DMS79 (cell line): ENCODE data around the gene TMEM106C.

Experiments
- DNase-seq: peaks from one replicate; lab custom pipeline; 2025; lab: John Stamatoyannopoulos, UW

TMEM106C gene

DNA sequence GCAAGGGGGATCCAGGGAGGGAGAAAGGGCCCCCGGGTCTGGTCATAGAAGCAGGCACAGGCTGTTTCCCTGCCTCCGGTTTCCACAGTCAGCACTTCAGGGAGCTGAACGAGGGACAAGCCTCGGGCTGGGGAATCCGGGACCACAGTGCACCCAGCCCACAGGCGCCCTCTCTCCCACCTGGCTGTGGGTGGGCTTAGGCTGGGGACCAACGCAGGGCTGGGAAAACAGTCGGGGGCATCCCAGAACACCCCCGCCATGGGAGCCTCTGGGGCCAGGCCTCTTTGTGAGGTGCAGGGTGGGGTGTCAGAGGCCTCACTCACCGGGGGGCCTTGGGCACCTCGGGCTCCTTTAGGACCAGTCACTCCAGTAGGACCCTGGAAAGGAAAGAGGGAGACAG is 16.3 kb downstream of the TMEM106C start:
- DNase-seq, result no peak

DNA sequence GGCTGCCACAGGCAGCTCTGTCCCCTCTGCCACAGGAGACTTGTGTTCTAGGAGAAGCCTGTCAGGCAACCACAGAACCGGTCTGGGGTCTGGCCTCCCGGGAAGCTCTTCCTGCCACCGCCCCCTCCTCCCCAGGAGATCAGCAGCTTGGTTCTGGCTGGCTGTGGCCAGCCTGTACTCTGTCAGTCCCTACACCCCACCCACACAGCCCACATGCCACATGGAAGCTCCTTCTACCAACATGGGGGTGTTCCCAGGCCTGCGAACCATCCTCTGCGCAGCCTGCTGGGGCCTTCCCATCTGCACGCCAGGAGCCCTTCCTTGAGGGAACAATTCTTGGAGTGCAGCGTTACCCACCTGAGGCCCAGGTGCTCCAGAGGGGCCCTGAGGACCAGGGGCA is 16.8 kb downstream of the TMEM106C start:
- no peak for DNase-seq

DNA sequence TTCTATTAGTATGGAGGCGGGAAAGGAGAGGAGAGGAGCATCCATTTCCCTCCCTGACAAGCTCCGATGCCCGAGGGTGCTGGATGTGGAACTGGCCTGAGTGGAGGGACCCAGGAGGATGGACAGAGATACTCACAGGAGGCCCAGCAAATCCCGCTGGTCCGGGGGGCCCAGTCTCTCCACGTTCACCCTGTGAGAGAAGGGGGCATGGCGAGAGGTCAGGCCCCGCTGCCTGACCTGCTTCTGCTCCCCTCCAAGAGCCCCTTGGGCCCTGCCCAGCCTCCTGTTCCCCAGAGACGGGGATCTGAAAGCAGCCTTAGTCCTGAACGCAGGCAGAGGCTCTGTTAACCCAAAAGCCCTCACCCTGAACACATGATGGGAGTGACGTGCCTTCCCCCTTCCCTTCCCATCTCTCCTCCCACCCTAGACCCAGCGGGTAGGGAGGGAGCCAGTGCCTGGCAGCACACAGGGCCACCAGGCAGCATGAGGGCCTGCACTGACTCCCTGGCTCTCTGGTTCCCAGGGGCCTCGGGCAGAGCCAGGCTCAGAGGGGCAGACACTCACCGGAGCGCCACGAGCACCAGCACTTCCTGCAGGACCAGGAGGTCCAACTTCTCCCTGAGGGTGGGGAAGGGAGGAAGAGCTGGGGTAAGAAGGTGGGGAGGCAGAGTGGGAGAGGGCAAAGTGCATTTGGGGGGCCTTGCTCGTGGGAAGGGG is 17.5 kb downstream of the TMEM106C start:
- no peak for DNase-seq

DNA sequence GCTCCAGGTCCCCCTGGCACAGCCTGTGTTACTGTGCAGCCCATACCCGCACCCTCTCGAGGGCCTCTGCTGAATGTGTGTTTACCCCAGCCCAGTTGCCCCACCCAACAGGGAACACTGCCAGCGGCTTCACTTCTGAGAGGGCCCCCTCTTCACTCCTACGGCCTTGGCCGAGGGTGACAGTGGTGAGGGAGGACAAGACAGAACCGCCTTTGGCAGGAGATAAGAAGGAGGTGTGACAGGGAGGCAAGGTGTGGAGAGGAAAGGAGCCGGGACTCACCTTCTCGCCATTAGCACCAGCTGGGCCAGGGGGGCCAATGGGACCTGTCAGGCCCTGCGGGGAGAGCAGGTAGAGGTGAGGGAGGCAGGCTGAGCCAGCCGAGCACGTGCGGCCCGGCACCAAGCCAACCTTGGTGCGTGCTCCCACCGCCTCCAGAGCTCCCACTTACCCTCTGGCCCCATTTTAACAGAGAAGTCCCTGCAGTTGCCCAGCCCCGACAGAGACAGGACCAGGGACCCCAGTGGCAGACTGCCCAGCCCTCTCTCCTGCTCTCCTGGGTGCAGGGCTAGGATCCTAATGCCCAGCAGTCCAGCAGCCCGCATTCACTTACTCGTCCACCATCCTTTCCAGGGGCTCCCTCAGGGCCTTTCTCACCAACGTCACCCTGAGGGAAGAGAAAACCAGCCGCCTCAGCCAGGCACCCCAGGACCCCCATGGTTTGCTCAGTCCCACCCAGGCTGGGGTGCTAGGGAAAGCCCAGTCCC is 18.3 kb downstream of the TMEM106C start:
- DNase-seq, result no peak

DNA sequence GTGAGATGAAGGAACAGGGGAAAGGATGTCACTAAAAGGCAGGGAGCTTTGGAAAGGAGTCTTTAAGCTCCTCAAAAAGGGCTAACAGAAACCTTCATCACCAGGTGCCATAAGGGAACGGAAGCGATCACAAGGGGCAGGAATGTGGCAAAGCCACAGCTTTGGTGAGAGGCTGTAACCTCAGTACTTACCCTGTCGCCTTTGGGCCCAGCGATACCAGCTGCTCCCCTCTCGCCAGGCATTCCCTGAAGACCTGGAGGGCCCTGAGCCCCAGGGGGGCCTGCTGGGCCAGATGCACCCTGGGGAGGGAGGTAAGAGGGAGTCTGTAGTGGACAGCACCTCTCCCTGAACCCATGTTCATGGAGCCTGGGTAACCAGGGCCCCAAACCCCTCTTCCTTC is 18.9 kb downstream of the TMEM106C start:
- DNase-seq, result no peak

DNA sequence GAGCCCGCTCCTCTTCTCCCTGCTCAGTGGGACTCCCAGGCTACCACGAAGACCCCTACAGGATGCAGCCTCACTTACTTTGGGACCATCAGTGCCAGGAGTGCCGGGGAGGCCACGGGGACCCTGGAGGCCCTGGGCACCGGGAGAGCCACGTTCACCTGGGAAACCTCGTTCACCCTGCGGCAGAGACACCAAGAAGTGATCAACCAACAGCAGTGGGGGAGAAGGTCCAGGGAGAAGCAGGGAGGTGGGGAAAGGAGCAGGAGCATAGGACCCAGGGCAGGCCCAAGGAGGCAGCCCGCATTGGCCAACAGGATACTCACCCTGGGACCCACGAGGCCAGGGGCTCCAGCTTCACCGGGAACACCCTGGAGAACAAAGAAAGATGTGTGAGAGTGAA is 19.4 kb downstream of the TMEM106C start:
- DNase-seq, result no peak

DNA sequence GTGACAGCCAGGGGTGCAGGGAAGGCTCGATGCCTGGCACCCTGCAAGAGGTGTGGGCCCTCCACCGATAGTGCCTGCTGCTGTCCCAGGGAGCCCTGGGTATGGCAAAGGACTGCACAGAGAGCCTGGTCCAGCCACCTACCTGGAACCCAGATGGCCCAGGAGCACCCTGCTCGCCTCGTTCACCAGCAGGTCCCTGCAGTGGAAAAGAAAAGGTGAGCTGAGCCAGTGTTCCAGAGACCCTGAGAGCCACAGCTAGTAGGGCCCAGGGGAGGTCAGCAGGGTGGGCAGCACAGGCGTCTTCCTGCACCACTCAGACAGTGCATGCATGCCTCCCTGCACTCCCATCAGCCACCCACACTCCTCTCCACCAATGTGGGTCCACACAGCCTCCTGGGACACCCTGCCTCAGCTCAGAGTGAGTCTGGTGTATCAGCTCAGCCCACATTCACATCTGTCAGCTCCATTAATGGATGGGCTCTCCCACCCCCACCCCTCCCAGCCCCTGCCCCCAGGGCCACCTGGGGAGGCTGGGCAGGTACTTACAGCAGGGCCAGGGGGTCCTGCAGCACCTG is 20.2 kb downstream of the TMEM106C start:
- no peak for DNase-seq

DNA sequence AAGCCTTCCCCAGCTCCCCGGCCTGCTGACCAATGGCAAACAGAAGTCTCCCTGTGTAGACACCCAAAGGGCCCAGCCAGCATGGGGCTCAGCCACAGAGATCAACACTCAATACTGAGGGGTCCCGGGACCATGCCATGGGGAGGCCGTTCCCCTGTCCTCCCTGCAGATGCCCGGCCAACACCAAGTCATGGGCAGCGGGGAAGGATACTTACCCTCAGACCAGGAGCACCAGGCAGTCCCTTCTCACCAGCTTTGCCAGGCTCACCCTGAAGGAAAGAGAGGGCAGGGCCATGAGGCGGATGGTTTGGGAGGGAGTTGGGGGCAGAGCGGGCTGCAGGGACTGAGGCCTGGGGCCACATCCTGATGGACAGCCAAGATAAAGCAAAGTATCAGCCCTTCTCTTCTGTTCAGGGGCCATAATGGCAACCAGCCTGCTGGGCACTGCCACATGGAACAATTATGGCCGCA is 21.0 kb downstream of the TMEM106C start:
- no peak for DNase-seq

DNA sequence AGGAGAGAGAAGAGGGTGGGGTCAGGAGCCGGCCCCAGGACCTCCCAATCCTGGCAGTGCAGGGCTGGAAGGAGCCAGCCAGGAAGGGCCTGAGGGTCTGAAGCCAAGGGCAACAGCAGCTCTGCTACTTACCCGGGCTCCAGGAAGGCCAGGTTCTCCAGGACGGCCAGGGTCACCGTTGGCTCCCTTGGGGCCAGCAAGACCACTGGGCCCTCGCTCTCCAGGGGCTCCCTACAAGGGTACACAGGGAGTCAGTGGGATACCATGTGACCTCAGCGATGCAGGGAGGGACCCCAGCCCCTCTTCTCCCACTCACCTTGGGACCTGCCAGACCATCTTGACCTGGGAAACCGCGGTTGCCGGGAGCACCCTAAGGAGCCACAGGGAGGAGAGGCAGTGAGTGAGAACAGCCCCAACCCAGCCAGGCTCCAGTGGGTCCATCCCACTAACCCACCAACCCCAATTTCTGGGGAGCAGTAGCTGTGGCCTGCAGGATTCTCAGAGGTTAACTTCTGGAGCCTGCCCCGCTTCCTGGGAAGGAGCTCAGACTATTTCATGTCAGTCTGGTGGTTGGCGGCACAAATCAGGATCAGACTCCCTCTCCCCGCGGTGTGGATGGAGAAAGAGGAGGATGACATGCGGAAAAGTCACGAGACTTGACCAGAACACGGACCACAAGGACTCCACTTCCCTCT is 22.3 kb downstream of the TMEM106C start:
- DNase-seq, result no peak

DNA sequence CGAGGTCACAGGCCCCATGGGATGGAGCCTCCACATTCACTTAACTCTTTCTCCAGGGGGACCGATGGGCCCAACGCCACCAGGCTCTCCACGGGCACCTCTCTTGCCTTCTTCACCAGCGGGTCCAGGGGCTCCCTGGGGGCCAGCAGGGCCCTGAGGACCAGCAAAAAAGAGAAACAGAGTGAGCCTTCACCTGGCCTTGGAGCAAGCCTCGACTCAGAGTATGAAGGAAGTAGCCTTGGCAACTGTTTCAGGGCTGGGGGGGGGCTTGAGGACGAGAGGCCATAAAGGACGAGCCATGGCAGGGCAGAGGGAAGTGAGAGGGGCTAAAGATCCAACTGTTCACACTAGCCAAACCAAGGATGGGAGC is 22.9 kb downstream of the TMEM106C start:
- DNase-seq, result no peak

DNA sequence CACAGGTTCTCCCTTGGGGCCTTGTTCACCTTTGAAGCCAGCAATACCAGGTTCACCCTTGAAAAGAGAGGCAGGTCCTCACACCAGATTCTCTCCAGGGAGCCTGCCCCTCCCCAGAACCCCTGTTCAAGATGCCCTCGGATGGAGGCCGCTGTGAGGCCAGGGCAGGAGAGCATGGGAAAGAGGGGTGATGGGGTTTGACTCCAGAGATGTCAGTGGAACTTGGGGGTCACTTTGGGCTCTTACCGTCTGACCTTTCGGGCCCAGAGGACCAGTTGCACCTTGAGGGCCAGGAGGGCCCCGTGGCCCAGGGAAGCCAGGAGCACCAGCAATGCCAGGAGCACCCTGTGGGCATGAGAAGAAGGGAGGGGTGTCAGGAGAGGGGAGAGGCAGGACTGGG is 23.4 kb downstream of the TMEM106C start:
- DNase-seq, result no peak

DNA sequence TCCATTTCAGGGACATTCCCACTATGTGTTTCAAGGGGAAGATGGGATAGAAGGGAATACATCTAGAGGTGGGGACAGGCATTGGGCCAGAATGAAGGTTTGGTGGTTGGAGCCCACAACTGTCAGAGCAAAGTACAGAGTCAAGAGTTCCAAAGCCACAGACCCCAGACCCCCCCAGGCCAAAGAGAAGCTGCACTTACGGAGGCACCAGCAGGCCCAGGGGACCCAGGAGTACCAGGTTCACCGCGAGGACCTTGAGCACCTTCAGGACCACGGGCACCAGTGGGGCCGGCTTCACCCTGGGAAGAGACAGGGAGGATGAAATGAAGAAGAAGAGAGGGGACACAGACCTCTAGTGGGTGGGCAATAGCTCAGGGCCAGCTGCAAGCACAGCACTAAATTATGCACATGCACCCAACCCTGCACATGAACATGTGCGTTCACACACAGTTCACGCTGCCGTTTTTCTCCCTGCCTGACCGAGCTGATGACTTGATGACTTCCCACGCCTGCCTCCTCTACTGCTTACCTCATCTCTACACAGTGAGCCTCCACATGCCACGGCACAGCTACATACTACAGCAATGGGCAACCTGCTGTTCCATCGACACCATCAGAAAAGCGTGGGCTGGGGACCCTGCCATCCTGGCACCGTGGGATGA is 24.1 kb downstream of the TMEM106C start:
- DNase-seq, result no peak

DNA sequence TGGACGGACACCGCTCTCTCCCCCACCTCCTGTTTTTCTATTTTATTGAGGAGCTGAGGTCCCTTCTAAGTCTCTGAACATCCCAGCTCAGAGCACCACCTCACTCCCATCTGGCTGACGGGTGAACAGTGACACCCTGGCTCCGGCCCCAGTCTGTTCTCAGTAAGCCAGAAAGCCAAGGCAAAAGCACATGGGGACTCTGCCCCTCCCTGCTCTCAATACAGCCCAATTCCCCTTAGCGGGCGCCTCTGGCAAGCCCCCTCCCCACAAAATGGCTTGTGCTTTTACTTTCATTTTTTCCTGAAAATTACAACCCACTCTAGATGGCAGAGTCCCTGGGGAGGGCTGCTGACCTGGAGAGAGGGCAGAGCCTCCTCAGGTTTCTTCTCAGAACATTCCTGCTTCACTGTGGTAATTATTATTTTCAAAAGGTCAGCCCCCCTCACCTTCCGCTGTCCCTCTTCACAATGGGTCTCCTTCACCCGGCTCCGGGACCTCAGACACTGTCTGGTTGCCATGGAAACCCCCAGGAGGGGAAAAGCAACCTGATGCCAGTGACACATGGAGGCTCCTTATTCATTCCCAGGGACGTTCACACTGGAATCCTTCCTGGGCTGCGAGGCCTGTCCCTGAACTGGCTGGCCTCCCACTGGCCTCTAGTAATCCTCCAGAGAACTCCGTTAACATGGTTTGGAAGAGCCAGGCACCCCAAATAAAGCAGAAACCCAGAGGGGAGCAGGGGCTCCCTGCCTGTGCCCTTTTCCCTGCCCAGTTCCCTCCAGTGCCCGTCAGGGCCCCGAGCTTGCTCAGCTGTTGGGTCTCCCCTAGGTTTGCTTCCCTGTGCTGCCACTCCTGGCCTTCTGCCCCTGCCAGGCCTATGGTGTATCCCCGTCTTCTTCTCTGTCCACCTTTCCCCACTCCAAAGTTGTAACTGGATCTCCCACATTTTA is 25.0 kb downstream of the TMEM106C start:
- DNase-seq, result peak; percentile 31

DNA sequence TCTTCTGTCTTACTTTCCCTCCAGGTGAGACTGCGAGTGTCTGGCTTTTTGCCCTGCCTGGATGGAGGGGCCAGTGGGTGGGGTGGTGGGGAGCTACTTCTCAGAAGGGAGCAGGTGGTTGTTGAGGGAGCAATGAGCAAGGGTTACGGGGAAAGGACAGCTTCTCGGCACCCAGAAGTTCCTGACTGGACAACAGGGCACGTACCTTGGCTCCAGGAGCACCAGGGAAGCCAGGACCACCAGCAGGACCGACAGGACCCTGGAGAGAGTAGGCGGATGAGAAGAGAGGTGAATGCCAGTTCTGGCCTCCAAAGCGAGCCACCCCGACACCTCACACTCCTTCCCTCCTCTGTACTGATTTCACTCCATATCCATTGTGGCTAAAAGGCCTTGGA is 25.6 kb downstream of the TMEM106C start:
- no peak for DNase-seq

DNA sequence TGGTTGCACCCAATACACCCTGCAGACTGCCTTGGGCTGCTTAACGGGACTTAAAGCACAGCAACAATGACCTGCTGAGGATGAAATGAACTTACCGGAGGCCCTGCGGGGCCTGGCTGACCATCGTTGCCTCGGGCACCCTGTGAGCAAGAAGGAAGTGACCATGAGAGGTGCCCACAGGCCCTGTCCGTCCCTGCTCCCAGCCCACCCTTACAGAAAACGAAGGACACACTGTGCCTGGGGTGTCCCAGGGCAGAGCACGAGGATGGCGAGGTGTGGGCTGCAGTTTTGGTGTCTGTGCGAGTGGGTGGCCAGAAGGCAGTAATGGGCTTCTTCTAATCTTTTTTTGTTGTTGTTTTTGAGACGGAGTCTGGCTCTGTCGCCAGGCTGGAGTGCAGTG is 26.3 kb downstream of the TMEM106C start:
- no peak for DNase-seq

DNA sequence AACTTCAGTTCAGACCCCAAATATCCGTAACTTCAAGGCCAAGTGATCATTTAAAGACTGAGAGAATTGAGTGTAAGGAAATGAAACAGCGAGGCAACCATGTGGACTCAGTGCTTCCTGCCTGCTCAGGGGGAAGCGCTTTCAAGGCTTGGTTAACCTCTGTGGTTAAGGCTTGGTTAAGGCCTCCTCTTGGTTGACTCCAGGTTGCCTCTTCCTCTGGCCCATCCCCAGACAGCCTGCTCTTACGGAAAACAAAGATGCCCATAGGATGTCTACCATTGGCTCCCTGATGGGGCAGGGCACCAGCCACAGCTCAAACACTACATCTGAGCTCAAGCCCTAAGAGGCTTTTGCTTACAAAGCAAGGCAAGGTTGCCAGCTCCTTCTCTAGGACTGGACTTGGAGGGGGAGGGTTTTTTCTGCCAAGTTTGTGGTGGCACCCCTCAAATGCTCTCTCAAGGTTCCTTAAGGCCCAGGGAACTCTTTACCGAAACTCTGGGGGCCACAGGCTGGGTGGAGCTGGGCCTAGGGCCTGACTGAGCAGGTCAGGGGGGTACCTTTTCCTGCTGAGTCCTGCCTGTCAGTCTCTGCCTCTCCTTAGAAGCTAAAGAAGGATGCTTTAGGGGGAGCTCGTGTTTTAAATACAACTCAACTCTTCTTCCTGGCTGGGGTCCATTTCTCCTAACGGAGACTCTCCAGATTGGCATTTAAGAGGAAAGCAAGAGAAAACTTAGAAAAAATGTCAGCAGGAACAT is 27.1 kb downstream of the TMEM106C start:
- DNase-seq, result no peak

DNA sequence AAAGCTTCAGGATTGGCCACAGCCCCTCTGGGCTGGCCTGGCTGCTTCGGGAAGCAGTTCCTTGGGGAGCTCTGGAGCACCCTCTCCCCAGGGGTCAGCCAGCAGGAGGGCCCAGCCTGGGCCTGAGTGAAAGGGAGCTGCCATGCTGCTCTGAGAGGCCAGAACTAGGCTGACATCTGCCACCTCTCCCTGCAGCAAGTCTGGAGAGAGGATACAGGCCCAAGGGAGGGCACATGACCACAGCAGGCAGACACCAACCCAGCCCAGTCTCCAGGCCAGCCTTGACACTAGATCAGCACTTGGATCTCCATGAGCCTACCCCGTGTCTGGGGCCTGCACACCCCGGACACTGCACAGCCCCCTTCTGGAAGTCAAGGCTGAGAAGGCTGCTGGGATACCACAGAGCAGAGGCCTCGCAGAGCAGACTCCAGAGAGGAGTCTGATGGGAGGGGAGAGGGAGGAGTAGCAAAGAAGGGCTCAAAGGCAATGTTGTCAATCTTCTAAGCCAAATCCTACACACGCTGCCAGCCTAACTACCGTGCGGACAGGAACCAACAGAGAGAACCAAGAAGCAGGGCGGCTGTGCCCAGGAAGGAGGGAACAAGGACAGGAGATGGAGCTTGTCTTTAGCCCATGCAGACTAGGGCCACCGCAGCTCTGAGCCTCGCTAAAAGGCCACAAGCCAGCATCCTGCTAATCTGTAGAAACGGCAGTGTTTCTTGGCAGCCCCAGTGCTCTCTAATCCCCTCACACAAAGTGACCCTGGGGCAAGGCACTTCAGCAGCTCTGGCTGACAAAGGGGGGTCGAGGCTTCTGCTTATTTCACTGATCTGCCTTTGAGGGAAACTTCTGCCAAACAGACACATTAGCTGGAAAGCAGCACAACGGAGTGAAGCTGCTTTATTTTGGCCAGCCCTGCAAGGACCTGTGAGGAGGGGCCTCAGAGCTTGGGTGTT is 28.0 kb downstream of the TMEM106C start:
- DNase-seq, result no peak

DNA sequence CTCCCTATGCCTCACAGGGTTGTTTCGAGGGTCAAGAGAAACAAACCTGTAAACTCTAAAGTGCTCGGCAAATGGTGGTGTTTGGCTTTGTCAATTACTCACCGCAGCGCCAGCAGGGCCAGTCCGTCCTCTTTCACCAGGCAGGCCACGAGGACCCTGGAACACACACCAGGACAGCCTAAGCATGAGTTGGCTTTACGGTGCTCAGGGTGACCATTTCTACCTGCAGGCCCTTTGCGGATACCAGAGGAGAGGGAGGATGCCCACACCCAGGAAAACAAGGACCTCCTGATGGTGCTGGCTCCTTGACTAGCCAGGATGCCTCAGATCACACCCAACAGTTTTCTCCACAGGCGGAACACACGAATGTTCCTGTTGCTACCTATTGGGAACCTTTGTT is 29.4 kb downstream of the TMEM106C start:
- DNase-seq, result no peak

DNA sequence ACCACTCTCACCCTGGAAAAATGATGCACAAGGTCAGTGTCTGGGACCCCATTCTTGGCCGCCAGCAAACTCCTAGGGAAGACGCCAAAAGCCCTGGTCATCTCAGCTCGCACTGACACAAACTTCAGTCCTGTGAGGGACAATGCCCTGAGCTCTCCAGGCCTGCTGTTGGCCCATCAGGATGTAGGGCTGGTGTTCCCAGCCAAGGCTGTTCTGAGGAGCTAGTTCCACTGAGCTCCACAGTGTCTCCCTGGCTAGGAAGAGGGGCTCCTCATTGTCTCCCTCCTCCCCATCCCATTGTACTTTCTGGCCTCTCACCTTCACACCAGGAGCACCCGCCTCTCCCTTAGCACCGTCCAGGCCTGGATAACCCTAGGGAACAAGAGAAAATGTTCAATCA is 30.1 kb downstream of the TMEM106C start:
- DNase-seq, result no peak
